Parathyroid adenoma (tissue), 2 donors: Measurements from ENCODE around the gene EGFLAM.

Experiments used
- H2AFZ ChIP-seq: fragments of 300-600 bp; sonication (generic); one replicate; pipeline ENCODE4 v1.7.0; 2017; ENCODE audit warnings: antibody characterized with exemption, mild to moderate bottlenecking
- H3K27ac ChIP-seq: fragments of 300-600 bp; sonication (generic); one replicate; pipeline ENCODE4 v1.7.0; 2017
- H3K27me3 ChIP-seq: fragments of 300-600 bp; sonication (generic); one replicate; pipeline ENCODE4 v1.7.0; 2017; ENCODE audit warnings: low read length; ENCODE audit not compliant: control insufficient read depth, insufficient read depth
- H3K36me3 ChIP-seq: fragments of 300-600 bp; sonication (generic); one replicate; pipeline ENCODE4 v1.7.0; 2017; ENCODE audit warnings: low read length; ENCODE audit not compliant: control insufficient read depth, insufficient read depth
- H3K4me1 ChIP-seq: fragments of 300-600 bp; sonication (generic); one replicate; pipeline ENCODE4 v1.7.0; 2017; ENCODE audit warnings: control low read depth
- H3K4me2 ChIP-seq: fragments of 300-600 bp; sonication (generic); one replicate; pipeline ENCODE4 v1.7.0; 2017; ENCODE audit warnings: low read length
- H3K4me3 ChIP-seq: fragments of 300-600 bp; sonication (generic); one replicate; pipeline ENCODE4 v1.7.0; 2017; ENCODE audit warnings: low read depth, low read length
- H3K79me2 ChIP-seq: fragments of 300-600 bp; sonication (generic); one replicate; pipeline ENCODE4 v1.7.0; 2017; ENCODE audit warnings: control low read depth
- H3K9ac ChIP-seq: fragments of 300-600 bp; sonication (generic); one replicate; pipeline ENCODE4 v1.7.0; 2017; ENCODE audit warnings: mild to moderate bottlenecking
- H3K9me3 ChIP-seq: fragments of 300-600 bp; sonication (generic); one replicate; pipeline ENCODE4 v1.7.0; 2017; ENCODE audit warnings: low read length; ENCODE audit not compliant: control insufficient read depth
- CTCF ChIP-seq: fragments of 300-600 bp; sonication (generic); IDR thresholded peaks from one replicate; pipeline ENCODE4 v1.7.0; 2017; ENCODE audit warnings: antibody characterized with exemption, mild to moderate bottlenecking
- donor health status: primary hyperparathyroidism.

The EGFLAM gene

GRCh38 chr5:38438757-38439156 lies 180.4 kb downstream of the EGFLAM start:
- Histone ChIP-seq H3K4me2 (no peak overlapping the region), H2AFZ (no peak overlapping the region), H3K4me3 (no peak overlapping the region), H3K79me2 (no peaks in the 10 kb centered on the region), H3K4me1 (no peaks in the 10 kb centered on the region), H3K36me3 (no peaks in the 10 kb centered on the region), H3K9me3 (no peaks in the 10 kb centered on the region), H3K27ac (no peak overlapping the region), H3K27me3 (no peaks in the 10 kb centered on the region), H3K9ac (no peak overlapping the region)
- no peak for TF ChIP-seq CTCF

GRCh38 chr5:38441453-38442246 lies 183.3 kb downstream of the EGFLAM start:
- no peaks in the 10 kb centered on the region for H3K4me1 ChIP-seq
- H3K4me2 ChIP-seq: no peak overlapping the region
- H3K4me3 ChIP-seq: no peak overlapping the region
- no peaks in the 10 kb centered on the region for H3K27me3 ChIP-seq
- no peaks in the 10 kb centered on the region for H3K36me3 ChIP-seq
- peak; percentile 96 for TF ChIP-seq CTCF
- no peaks in the 10 kb centered on the region for H3K79me2 ChIP-seq
- no peak overlapping the region for H3K9ac ChIP-seq
- no peaks in the 10 kb centered on the region for H3K9me3 ChIP-seq
- peak overlapping the region; percentile 27 for H2AFZ ChIP-seq
- H3K27ac ChIP-seq: no peak overlapping the region

GRCh38 chr5:38442247-38442573 lies 183.9 kb downstream of the EGFLAM start:
- H2AFZ ChIP-seq: no peak overlapping the region
- H3K4me1 ChIP-seq: no peaks in the 10 kb centered on the region
- H3K27me3 ChIP-seq: no peaks in the 10 kb centered on the region
- no peaks in the 10 kb centered on the region for H3K79me2 ChIP-seq
- no peak for TF ChIP-seq CTCF
- no peaks in the 10 kb centered on the region for H3K36me3 ChIP-seq
- H3K4me3 ChIP-seq: no peak overlapping the region
- no peak overlapping the region for H3K4me2 ChIP-seq
- H3K27ac ChIP-seq: no peak overlapping the region
- no peaks in the 10 kb centered on the region for H3K9me3 ChIP-seq
- H3K9ac ChIP-seq: no peak overlapping the region

GRCh38 chr5:38443390-38443789 lies 185.0 kb downstream of the EGFLAM start:
- no peak for TF ChIP-seq CTCF
- Histone ChIP-seq H3K27me3 (no peaks in the 10 kb centered on the region), H3K79me2 (no peaks in the 10 kb centered on the region), H3K36me3 (no peaks in the 10 kb centered on the region), H3K4me1 (no peaks in the 10 kb centered on the region), H3K9ac (no peak overlapping the region), H3K4me3 (no peak overlapping the region), H2AFZ (no peak overlapping the region), H3K27ac (no peak overlapping the region), H3K9me3 (no peaks in the 10 kb centered on the region), H3K4me2 (no peak overlapping the region)
